Osteocyte (in vitro differentiated cells): ENCODE results near the gene CD2. TPM values are rescaled to one million over a fixed set of nuclear protein-coding genes. Genes with fewer than 3 reads are reported as not detected.

ENCODE experiments used
- DNase-seq: peaks from one replicate; pipeline ENCODE4 v3.0.0; 2021; ENCODE audit warnings: mixed read lengths; ENCODE audit not compliant: unreplicated experiment; ENCODE audit errors: extremely low spot score
- H3K27ac Mint-ChIP-seq: one replicate; pipeline ENCODE4 v1.8.0; 2021; ENCODE audit warnings: mild to moderate bottlenecking, mixed read lengths; ENCODE audit not compliant: unreplicated experiment
- H3K27me3 Mint-ChIP-seq: one replicate; pipeline ENCODE4 v1.8.0; 2021; ENCODE audit warnings: mixed read lengths; ENCODE audit not compliant: unreplicated experiment
- H3K36me3 Mint-ChIP-seq: one replicate; pipeline ENCODE4 v1.8.0; 2021; ENCODE audit warnings: mixed read lengths; ENCODE audit not compliant: unreplicated experiment
- H3K4me1 Mint-ChIP-seq: one replicate; pipeline ENCODE4 v1.8.0; 2021; ENCODE audit warnings: mixed read lengths; ENCODE audit not compliant: unreplicated experiment
- H3K4me3 Mint-ChIP-seq: one replicate; pipeline ENCODE4 v1.8.0; 2021; ENCODE audit warnings: mild to moderate bottlenecking, moderate library complexity, mixed read lengths; ENCODE audit not compliant: unreplicated experiment
- H3K9me3 Mint-ChIP-seq: one replicate; pipeline ENCODE4 v1.8.0; 2021; ENCODE audit warnings: mixed read lengths; ENCODE audit not compliant: unreplicated experiment
- CTCF ChIP-seq: fragments of 200-600 bp; sonication (generic); IDR thresholded peaks from 2 replicates; pipeline ENCODE4 v1.5.0; 2021; ENCODE audit warnings: antibody characterized with exemption, mild to moderate bottlenecking, moderate library complexity
- total RNA-seq: library from RNA; stranded (reverse); gene quantifications from 2 replicates; pipeline ENCODE4 v1.2.1, GENCODE V29; 2021

The CD2 gene
- total RNA-seq, 1 donor from 2014 or later, result not detected

- H3K27me3 Mint-ChIP-seq, result peaks cover 15% of the 10 kb centered on the region
- no peak for TF ChIP-seq CTCF
- no peak overlapping the region for H3K27ac Mint-ChIP-seq
- H3K36me3 Mint-ChIP-seq, result peaks cover 6% of the 10 kb centered on the region
- DNase-seq, result no peak
- H3K9me3 Mint-ChIP-seq, result no peaks in the 10 kb centered on the region
- no peak overlapping the region for H3K4me3 Mint-ChIP-seq
- peaks cover 8% of the 10 kb centered on the region for H3K4me1 Mint-ChIP-seq
Measured at GRCh38 chr1:116717318-116717717, 36.9 kb upstream of the CD2 start.

- H3K36me3 Mint-ChIP-seq, result peaks cover 6% of the 10 kb centered on the region
- no peak for TF ChIP-seq CTCF
- no peak overlapping the region for H3K4me3 Mint-ChIP-seq
- no peak for DNase-seq
- H3K27ac Mint-ChIP-seq, result no peak overlapping the region
- H3K4me1 Mint-ChIP-seq, result no peaks in the 10 kb centered on the region
- H3K27me3 Mint-ChIP-seq, result peaks cover 19% of the 10 kb centered on the region
- no peaks in the 10 kb centered on the region for H3K9me3 Mint-ChIP-seq
Measured at GRCh38 chr1:116720364-116721038, 33.7 kb upstream of the CD2 start.

GRCh38 chr1:116721039-116721405 lies 33.2 kb upstream of the CD2 start:
- no peaks in the 10 kb centered on the region for H3K9me3 Mint-ChIP-seq
- H3K27ac Mint-ChIP-seq, result no peak overlapping the region
- TF ChIP-seq CTCF, result no peak
- no peak for DNase-seq
- no peak overlapping the region for H3K4me3 Mint-ChIP-seq
- H3K36me3 Mint-ChIP-seq, result peaks cover 3% of the 10 kb centered on the region
- H3K4me1 Mint-ChIP-seq, result no peaks in the 10 kb centered on the region
- peaks cover 16% of the 10 kb centered on the region for H3K27me3 Mint-ChIP-seq

GRCh38 chr1:116721451-116722007 lies 32.7 kb upstream of the CD2 start:
- H3K4me3 Mint-ChIP-seq, result no peak overlapping the region
- H3K27ac Mint-ChIP-seq, result no peak overlapping the region
- no peak for TF ChIP-seq CTCF
- no peaks in the 10 kb centered on the region for H3K4me1 Mint-ChIP-seq
- H3K36me3 Mint-ChIP-seq, result peaks cover 2% of the 10 kb centered on the region
- no peaks in the 10 kb centered on the region for H3K9me3 Mint-ChIP-seq
- H3K27me3 Mint-ChIP-seq, result peaks cover 16% of the 10 kb centered on the region
- no peak for DNase-seq

GRCh38 chr1:116722016-116722838 lies 32.0 kb upstream of the CD2 start:
- H3K27me3 Mint-ChIP-seq, result peaks cover 18% of the 10 kb centered on the region
- TF ChIP-seq CTCF, result no peak
- H3K9me3 Mint-ChIP-seq, result no peaks in the 10 kb centered on the region
- H3K27ac Mint-ChIP-seq, result no peak overlapping the region
- H3K4me1 Mint-ChIP-seq, result no peaks in the 10 kb centered on the region
- peaks cover 2% of the 10 kb centered on the region for H3K36me3 Mint-ChIP-seq
- DNase-seq, result no peak
- H3K4me3 Mint-ChIP-seq, result no peak overlapping the region
